CD4-positive, alpha-beta T cell treated with Interleukin-17A for 1 hour (primary cell): ENCODE results near the gene LTK.
"Not testable (repeated sequence)": the region's sequence is repeated elsewhere in the genome, so short reads cannot be mapped to it uniquely, and the experiment has no call there.

Experiments
- DNase-seq: peaks from one replicate; pipeline ENCODE4 v3.0.0-alpha.2; 2020

Gene LTK

GRCh38 chr15:41473418-41473817 is 40.2 kb downstream of the LTK start:
- DNase-seq, result no peak

GRCh38 chr15:41469644-41470043 is 44.0 kb downstream of the LTK start:
- DNase-seq, result not testable (repeated sequence)

- no peak for DNase-seq
Measured at GRCh38 chr15:41466711-41467110, 46.9 kb downstream of the LTK start.

- DNase-seq, result peak; percentile 61
Measured at GRCh38 chr15:41465822-41466421, 47.7 kb downstream of the LTK start.

- no peak for DNase-seq
Measured at GRCh38 chr15:41464889-41465580, 48.6 kb downstream of the LTK start.

- DNase-seq, result no peak
Measured at GRCh38 chr15:41462084-41462795, 51.4 kb downstream of the LTK start.
